GM12872 (cell line): ENCODE results near the gene LAMTOR3.

Experiments used
- CTCF ChIP-seq: IDR thresholded peaks from 3 replicates; pipeline ENCODE4 v1.5.1; 2011; ENCODE audit warnings: low read depth, mild to moderate bottlenecking, low read length, moderate library complexity; ENCODE audit not compliant: insufficient read depth

LAMTOR3 gene

GRCh38 chr4:99853190-99853589 is 41.0 kb downstream of the LAMTOR3 start:
- no peak for TF ChIP-seq CTCF

- no peak for TF ChIP-seq CTCF
These were observed 42.0 kb downstream of the LAMTOR3 start for GRCh38 chr4:99852199-99852749.

- TF ChIP-seq CTCF, result no peak
These were observed 45.6 kb downstream of the LAMTOR3 start for GRCh38 chr4:99848591-99849001.

- no peak for TF ChIP-seq CTCF
These were observed 46.8 kb downstream of the LAMTOR3 start for GRCh38 chr4:99847362-99847976.

- TF ChIP-seq CTCF, result no peak
These were observed 47.3 kb downstream of the LAMTOR3 start for GRCh38 chr4:99846891-99847290.

GRCh38 chr4:99845708-99846469 is 48.3 kb downstream of the LAMTOR3 start:
- TF ChIP-seq CTCF, result no peak

GRCh38 chr4:99845179-99845578 is 49.0 kb downstream of the LAMTOR3 start:
- no peak for TF ChIP-seq CTCF
